Activated CD4-positive, alpha-beta T cell treated with anti-CD3 and anti-CD28 coated beads for 36 hours (primary cell): ENCODE results near the gene PGAP6. TPM values are rescaled to one million over a fixed set of nuclear protein-coding genes. Genes with fewer than 3 reads are reported as not detected.

ENCODE experiments used
- ATAC-seq: fragments of 200-7000 bp; cut with Tn5 transposase; one replicate; pipeline ENCODE4 v1.10.0; 2021; ENCODE audit warnings: mild to moderate bottlenecking, moderate library complexity
- CTCF ChIA-PET: fragments of 350-600 bp; sonication (Branson Sonifier 250); formaldehyde crosslinking; loops from one replicate; lab custom pipeline; 2021; ENCODE audit warnings: antibody characterized with exemption; lab: Charles Lee
- POLR2A ChIA-PET: fragments of 350-600 bp; sonication (Branson Sonifier 250); formaldehyde crosslinking; loops from one replicate; lab custom pipeline; 2021; ENCODE audit warnings: antibody characterized with exemption, inconsistent platforms; lab: Charles Lee
- DNase-seq: peaks from one replicate; pipeline ENCODE4 v3.0.0-alpha.2; 2020
- H3K27ac Mint-ChIP-seq: one replicate; pipeline ENCODE4 v1.8.0; 2021; ENCODE audit warnings: mixed read lengths
- H3K27me3 Mint-ChIP-seq: one replicate; pipeline ENCODE4 v1.8.0; 2021; ENCODE audit warnings: mixed read lengths
- H3K36me3 Mint-ChIP-seq: one replicate; pipeline ENCODE4 v1.8.0; 2021; ENCODE audit warnings: low read depth, mixed read lengths
- H3K4me1 Mint-ChIP-seq: one replicate; pipeline ENCODE4 v1.8.0; 2021; ENCODE audit warnings: mixed read lengths
- H3K4me3 Mint-ChIP-seq: one replicate; pipeline ENCODE4 v1.8.0; 2021; ENCODE audit warnings: mild to moderate bottlenecking, moderate library complexity, mixed read lengths
- H3K9me3 Mint-ChIP-seq: one replicate; pipeline ENCODE4 v1.8.0; 2021; ENCODE audit warnings: low read depth, mixed read lengths
- intact Hi-C, 2 experiments: fragments of 100-400 bp; cut with DNase I in 1 of 2; cut with micrococcal nuclease in 1 of 2; formaldehyde crosslinking; loops; one replicate each; pipeline versions ENCODE4 v1.14.2 to v1.15.1; 2022 to 2024; cut with DNase I, micrococcal nuclease
- total RNA-seq, 2 experiments: library from RNA; stranded (reverse); gene quantifications; one replicate each; pipeline ENCODE4 v1.2.3, GENCODE V29; 2021

Gene PGAP6
- total RNA-seq, 2 experiments from 2014 or later: 22.9 to 40.8 TPM

GRCh38 chr16:370979-371514 is 10.7 kb downstream of the PGAP6 start:
- no peaks in the 10 kb centered on the region for H3K9me3 Mint-ChIP-seq
- DNase-seq (peak; percentile 24), ATAC-seq (peak; percentile 12)
- peaks cover 17% of the 10 kb centered on the region for H3K4me1 Mint-ChIP-seq
- CTCF ChIA-PET: interaction anchor here (0.5 to 1.4 kb wide), 7 partner anchors 8 to 373 kb away, joined by 3 to 6 read pairs (median 3); no protein-coding TSS in a partner anchor
- H3K27ac Mint-ChIP-seq: peak overlapping the region; percentile 92
- peak overlapping the region; percentile 78 for H3K4me3 Mint-ChIP-seq
- intact Hi-C loops: loop anchor here (1.0 kb wide), 9 partner anchors 10 to 318 kb away; partner anchors contain the start of genes AXIN1 (in 1 of the 2), CAPN15 (in 1 of the 2), DECR2 (in 1 of the 2) and FAM234A (in 1 of the 2)
- POLR2A ChIA-PET: interaction anchor here (0.6 kb wide), 1 partner anchor 170 kb away, joined by 6 read pairs; no protein-coding TSS in a partner anchor
- H3K36me3 Mint-ChIP-seq: peaks cover 17% of the 10 kb centered on the region
- no peaks in the 10 kb centered on the region for H3K27me3 Mint-ChIP-seq

GRCh38 chr16:370443-370842 is 11.3 kb downstream of the PGAP6 start, which contains the start of gene MRPL28:
Gene MRPL28, minus strand, starts transcription at chr16:370538. Its CDS starts 320 bp downstream, at chr16:370218.
- Mint-ChIP-seq H3K9me3 (no peaks in the 10 kb centered on the region), H3K36me3 (peaks cover 17% of the 10 kb centered on the region), H3K4me1 (peaks cover 17% of the 10 kb centered on the region), H3K27me3 (no peaks in the 10 kb centered on the region), H3K4me3 (peak within 1 kb of the TSS; percentile 78), H3K27ac (peak within 1 kb of the TSS; percentile 92)
- CTCF ChIA-PET: interaction anchor here (0.6 to 1.4 kb wide), 6 partner anchors 9 to 134 kb away, joined by 3 to 6 read pairs (median 3); no protein-coding TSS in a partner anchor
- POLR2A ChIA-PET: interaction anchor here (0.6 kb wide), 1 partner anchor 169 kb away, joined by 6 read pairs; no protein-coding TSS in a partner anchor
- DNase-seq: peak; percentile 97
- ATAC-seq: peak; percentile 100
- intact Hi-C loops: loop anchor here (1.0 kb wide), 9 partner anchors 11 to 317 kb away; partner anchors contain the start of genes AXIN1 (in 1 of the 2), CAPN15 (in 1 of the 2), DECR2 (in 1 of the 2) and FAM234A (in 1 of the 2)

- H3K9me3 Mint-ChIP-seq: no peaks in the 10 kb centered on the region
- peaks cover 17% of the 10 kb centered on the region for H3K36me3 Mint-ChIP-seq
- peak overlapping the region; percentile 78 for H3K4me3 Mint-ChIP-seq
- intact Hi-C loops: loop anchor here (1.0 kb wide), 9 partner anchors 11 to 317 kb away; partner anchors contain the start of genes AXIN1 (in 1 of the 2), CAPN15 (in 1 of the 2), DECR2 (in 1 of the 2) and FAM234A (in 1 of the 2)
- ChIA-PET CTCF (interaction anchor here (0.6 to 1.4 kb wide), 5 partner anchors 9 to 324 kb away, joined by 3 to 6 read pairs (median 3); no protein-coding TSS in a partner anchor), POLR2A (no interaction called here)
- ATAC-seq (no peak), DNase-seq (no peak)
- peaks cover 17% of the 10 kb centered on the region for H3K4me1 Mint-ChIP-seq
- H3K27ac Mint-ChIP-seq: no peak overlapping the region
- no peaks in the 10 kb centered on the region for H3K27me3 Mint-ChIP-seq
These were observed 11.8 kb downstream of the PGAP6 start for GRCh38 chr16:369866-370436.

GRCh38 chr16:369275-369865 is 12.4 kb downstream of the PGAP6 start:
- DNase-seq (no peak), ATAC-seq (no peak)
- intact Hi-C loops: no loop called here
- POLR2A ChIA-PET: no interaction called here
- Mint-ChIP-seq H3K4me1 (peaks cover 17% of the 10 kb centered on the region), H3K36me3 (peaks cover 17% of the 10 kb centered on the region), H3K27me3 (no peaks in the 10 kb centered on the region), H3K27ac (no peak overlapping the region), H3K4me3 (peak overlapping the region; percentile 78), H3K9me3 (no peaks in the 10 kb centered on the region)
- CTCF ChIA-PET: interaction anchor here (0.6 kb wide), 1 partner anchor 325 kb away, joined by 3 read pairs; no protein-coding TSS in a partner anchor

- H3K9me3 Mint-ChIP-seq: no peaks in the 10 kb centered on the region
- peaks cover 16% of the 10 kb centered on the region for H3K36me3 Mint-ChIP-seq
- ChIA-PET CTCF (no interaction called here), POLR2A (no interaction called here)
- H3K4me3 Mint-ChIP-seq: no peak overlapping the region
- DNase-seq (no peak), ATAC-seq (no peak)
- no peak overlapping the region for H3K27ac Mint-ChIP-seq
- H3K27me3 Mint-ChIP-seq: peaks cover 3% of the 10 kb centered on the region
- intact Hi-C loops: no loop called here
- peaks cover 17% of the 10 kb centered on the region for H3K4me1 Mint-ChIP-seq
These were observed 13.2 kb downstream of the PGAP6 start for GRCh38 chr16:368388-369158.

- Mint-ChIP-seq H3K27ac (no peak overlapping the region), H3K9me3 (no peaks in the 10 kb centered on the region), H3K36me3 (peaks cover 13% of the 10 kb centered on the region), H3K4me3 (no peak overlapping the region), H3K27me3 (peaks cover 5% of the 10 kb centered on the region), H3K4me1 (peaks cover 17% of the 10 kb centered on the region)
- DNase-seq: no peak
- ChIA-PET POLR2A (no interaction called here), CTCF (no interaction called here)
- no peak for ATAC-seq
- intact Hi-C loops: no loop called here
These were observed 14.4 kb downstream of the PGAP6 start for GRCh38 chr16:367333-367903.

- ChIA-PET POLR2A (no interaction called here), CTCF (no interaction called here)
- DNase-seq (no peak), ATAC-seq (no peak)
- intact Hi-C loops: no loop called here
- peaks cover 20% of the 10 kb centered on the region for H3K4me1 Mint-ChIP-seq
- no peak overlapping the region for H3K27ac Mint-ChIP-seq
- H3K36me3 Mint-ChIP-seq: peaks cover 10% of the 10 kb centered on the region
- H3K27me3 Mint-ChIP-seq: peaks cover 5% of the 10 kb centered on the region
- no peaks in the 10 kb centered on the region for H3K9me3 Mint-ChIP-seq
- no peak overlapping the region for H3K4me3 Mint-ChIP-seq
These were observed 15.3 kb downstream of the PGAP6 start for GRCh38 chr16:366476-366875.

GRCh38 chr16:364595-365491 is 16.9 kb downstream of the PGAP6 start:
- DNase-seq (no peak), ATAC-seq (no peak)
- H3K27ac Mint-ChIP-seq: no peak overlapping the region
- H3K4me3 Mint-ChIP-seq: no peak overlapping the region
- no peaks in the 10 kb centered on the region for H3K9me3 Mint-ChIP-seq
- ChIA-PET POLR2A (no interaction called here), CTCF (interaction anchor here (1.2 kb wide), 1 partner anchor 17 kb away, joined by 3 read pairs; no protein-coding TSS in a partner anchor)
- intact Hi-C loops: no loop called here
- peaks cover 5% of the 10 kb centered on the region for H3K27me3 Mint-ChIP-seq
- H3K4me1 Mint-ChIP-seq: peaks cover 12% of the 10 kb centered on the region
- H3K36me3 Mint-ChIP-seq: peaks cover 10% of the 10 kb centered on the region

GRCh38 chr16:363766-364490 is 17.9 kb downstream of the PGAP6 start:
- Mint-ChIP-seq H3K4me3 (no peak overlapping the region), H3K4me1 (peaks cover 5% of the 10 kb centered on the region), H3K9me3 (no peaks in the 10 kb centered on the region), H3K36me3 (peaks cover 9% of the 10 kb centered on the region), H3K27ac (no peak overlapping the region), H3K27me3 (peaks cover 5% of the 10 kb centered on the region)
- no peak for DNase-seq
- ATAC-seq: no peak
- CTCF ChIA-PET: interaction anchor here (0.8 to 1.0 kb wide), 2 partner anchors 9 to 168 kb away, joined by 3 read pairs; no protein-coding TSS in a partner anchor
- POLR2A ChIA-PET: no interaction called here
- intact Hi-C loops: loop anchor here in 1 of 2 experiments (2.0 kb wide), 1 partner anchor 257 kb away; no protein-coding TSS in a partner anchor
